HFF-Myc (cell line): ENCODE measurements around the gene POC1A.

Experiments used
- DNase-seq: peaks from one replicate; pipeline ENCODE4 v3.0.0-alpha.2; 2011; ENCODE audit warnings: low read depth; ENCODE audit errors: extremely low read depth
- H3K4me3 ChIP-seq: replicated peaks from 2 replicates; pipeline ENCODE4 v1.5.1; 2011; ENCODE audit warnings: low read depth, mild to moderate bottlenecking, control low read depth, low read length
- CTCF ChIP-seq: IDR thresholded peaks from 2 replicates; pipeline ENCODE4 v1.5.1; 2012; ENCODE audit warnings: mild to moderate bottlenecking, low read depth, low read length, control low read depth; ENCODE audit errors: missing control alignments

The POC1A gene

GRCh38 chr3:52050571-52050970 lies 103.7 kb downstream of the POC1A start:
- no peak overlapping the region for H3K4me3 ChIP-seq
- DNase-seq = no peak
- no peak for TF ChIP-seq CTCF

- H3K4me3 ChIP-seq = no peak overlapping the region
- TF ChIP-seq CTCF = no peak
- no peak for DNase-seq
Observed at GRCh38 chr3:52049503-52049902, 104.7 kb downstream of the POC1A start.

GRCh38 chr3:52047295-52047960 lies 106.8 kb downstream of the POC1A start:
- no peak for DNase-seq

GRCh38 chr3:52046902-52047239 lies 107.4 kb downstream of the POC1A start:
- TF ChIP-seq CTCF = no peak
- peak overlapping the region; percentile 27 for H3K4me3 ChIP-seq
- DNase-seq = no peak

More at GRCh38 chr3:52047295-52047960, 106.8 kb downstream of the POC1A start:
- TF ChIP-seq CTCF = no peak
- no peak overlapping the region; the same call in 1 of the 2 replicates for H3K4me3 ChIP-seq

- peak; percentile 91 for DNase-seq
- H3K4me3 ChIP-seq = peak overlapping the region; percentile 27
- TF ChIP-seq CTCF = no peak
Observed at GRCh38 chr3:52046186-52046901, 107.9 kb downstream of the POC1A start.

GRCh38 chr3:52044869-52045619 lies 109.2 kb downstream of the POC1A start:
- H3K4me3 ChIP-seq = no peak overlapping the region
- no peak for TF ChIP-seq CTCF
- DNase-seq = no peak
